ENCODE results near the gene CUX1. TPM values are rescaled to one million over a fixed set of nuclear protein-coding genes. Genes with fewer than 3 reads are reported as not detected.

The CUX1 gene
- total RNA-seq, 1 donor = 99.1 TPM

- DNase-seq (ENCODE audit: low read depth in 2 of 3, low spot score in 2 of 3) = no peak
Measured at GRCh38 chr7:102191556-102192379, 374.3 kb downstream of the CUX1 start.

DNA sequence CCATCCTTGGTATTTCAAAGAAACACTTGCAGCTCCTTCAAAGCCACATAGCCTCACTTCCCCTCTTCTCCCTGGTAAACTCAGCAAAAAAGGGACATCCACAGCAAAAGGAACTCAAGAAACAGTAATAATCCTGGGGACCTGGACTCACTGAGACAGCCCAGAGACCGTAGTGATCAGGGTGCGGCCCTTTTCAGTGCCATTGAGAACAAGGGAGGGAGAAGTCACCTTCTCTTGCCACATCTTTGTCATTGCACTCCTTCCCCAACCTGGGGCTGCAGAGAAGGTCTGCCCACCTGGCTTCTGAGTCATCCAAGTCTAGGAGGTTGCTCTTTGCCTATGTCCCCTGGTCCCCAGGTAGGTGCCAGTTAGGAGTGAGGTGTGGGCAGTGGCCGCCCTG lies 375.4 kb downstream of the CUX1 start:
- no peak for DNase-seq (ENCODE audit: low read depth in 2 of 3, low spot score in 2 of 3)

DNA sequence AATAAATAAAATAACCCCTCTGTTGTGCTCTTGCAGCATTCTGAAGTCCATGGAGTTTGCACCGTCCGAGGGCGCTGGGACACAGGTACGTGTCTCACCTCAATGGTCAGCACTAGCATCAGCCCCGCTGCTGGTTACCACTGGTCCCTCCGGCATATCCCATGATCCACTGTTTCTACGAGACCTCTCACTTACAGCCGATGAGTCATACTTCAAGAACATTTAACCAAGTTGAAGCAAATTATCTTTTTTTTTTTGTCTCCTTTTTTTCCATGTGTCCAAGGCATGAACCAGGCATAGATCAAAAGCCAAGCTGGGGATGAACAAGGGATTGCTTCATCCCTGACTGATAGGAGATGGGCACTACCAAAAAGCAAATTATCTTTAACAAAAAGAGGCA lies 376.4 kb downstream of the CUX1 start:
- no peak for DNase-seq (ENCODE audit: low read depth in 2 of 3, low spot score in 2 of 3)

GRCh38 chr7:102195361-102195760 lies 377.9 kb downstream of the CUX1 start:
- DNase-seq (ENCODE audit: low read depth in 2 of 3, low spot score in 2 of 3) = no peak

DNA sequence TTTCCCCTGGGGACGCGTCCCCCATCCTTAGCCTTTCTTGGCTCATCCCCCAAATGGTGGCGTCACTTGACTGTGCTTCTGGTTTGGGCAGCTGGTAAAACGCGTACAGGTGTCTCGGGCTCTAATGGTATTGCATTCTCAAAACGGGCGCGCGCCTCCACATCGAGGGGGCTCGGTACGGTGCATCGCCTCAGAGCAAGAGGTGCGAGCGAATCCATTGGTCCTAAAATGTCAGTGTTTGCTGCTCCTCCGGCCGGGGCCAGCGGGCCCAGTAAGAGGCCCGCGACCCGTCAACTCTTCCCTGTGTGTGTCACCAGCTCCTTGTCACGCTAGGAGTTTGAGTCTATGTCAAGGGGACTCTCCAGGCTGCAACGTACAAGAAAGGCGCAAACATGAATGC lies 378.6 kb downstream of the CUX1 start:
- no peak for DNase-seq (ENCODE audit: low read depth in 2 of 3, low spot score in 2 of 3)

GRCh38 chr7:102197161-102197560 lies 379.7 kb downstream of the CUX1 start:
- no peak for DNase-seq (ENCODE audit: low read depth in 2 of 3, low spot score in 2 of 3)

DNA sequence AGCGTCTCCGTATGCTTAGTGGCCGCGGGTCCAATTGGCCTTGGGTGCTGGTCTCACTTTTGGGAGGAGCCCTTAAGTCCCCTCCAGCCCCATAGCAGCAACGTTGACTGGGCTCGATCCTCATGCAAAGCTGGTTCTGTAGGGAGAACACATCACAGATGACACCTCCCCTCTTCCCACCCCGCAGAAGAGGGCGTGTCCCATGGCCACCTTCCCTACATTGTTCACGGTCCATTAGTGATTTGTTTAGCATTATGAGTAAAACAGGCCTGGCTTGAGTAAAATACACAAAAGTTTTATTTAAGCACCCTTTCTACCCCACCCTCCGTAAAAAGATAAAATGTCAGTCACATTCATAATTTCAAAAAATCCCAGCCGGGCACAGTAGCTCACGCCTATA lies 380.2 kb downstream of the CUX1 start:
- DNase-seq (ENCODE audit: low read depth in 2 of 3, low spot score in 2 of 3) = no peak

DNA sequence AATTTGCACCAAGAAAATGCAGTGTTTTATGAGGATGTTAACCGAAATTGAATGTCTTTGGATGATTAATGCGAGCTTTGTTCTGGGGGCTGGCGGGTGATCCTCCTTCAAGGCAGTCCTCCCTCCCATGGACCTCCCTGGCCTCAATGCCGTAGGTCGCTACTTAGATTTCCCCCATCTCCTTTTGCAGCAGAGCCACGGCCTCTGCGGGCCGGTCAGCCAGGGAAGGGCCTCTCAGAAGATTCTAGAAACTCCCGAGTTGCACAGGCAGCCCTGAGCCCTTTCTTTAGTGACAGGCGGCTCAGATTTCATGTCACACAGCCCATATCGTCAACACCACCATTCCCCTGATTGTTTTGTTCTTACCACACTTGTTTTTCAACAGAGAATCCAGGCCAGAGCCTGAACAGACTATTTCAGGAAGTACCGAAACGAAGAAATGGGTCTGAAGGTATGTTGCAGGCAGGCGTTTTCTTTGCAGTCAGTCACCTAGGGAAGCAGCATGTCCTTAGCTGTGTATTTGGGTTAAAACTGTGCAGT lies 381.1 kb downstream of the CUX1 start:
- DNase-seq (ENCODE audit: low read depth in 2 of 3, low spot score in 2 of 3) = no peak

GRCh38 chr7:102201576-102201975 lies 384.1 kb downstream of the CUX1 start:
- no peak for DNase-seq (ENCODE audit: low read depth in 2 of 3, low spot score in 2 of 3)

DNA sequence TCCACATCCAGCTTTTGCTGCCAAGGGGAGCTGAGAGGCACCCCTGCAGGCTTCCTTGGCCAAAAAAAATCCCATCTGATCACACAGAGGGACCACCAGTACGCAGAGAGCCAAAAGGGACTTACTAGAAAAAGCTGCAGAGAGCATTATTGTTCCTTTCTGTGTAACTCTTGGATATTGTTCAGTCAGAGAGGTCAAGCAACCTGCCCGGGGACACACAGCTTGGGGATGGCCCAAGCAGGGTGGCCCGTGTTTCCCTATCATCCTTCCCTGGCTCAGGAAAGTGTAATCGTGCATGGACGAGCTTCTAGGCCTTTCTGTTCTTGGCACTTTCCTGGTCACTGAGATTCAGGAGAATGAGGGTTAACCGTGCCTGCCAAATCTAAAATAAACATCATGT lies 385.1 kb downstream of the CUX1 start:
- no peak for DNase-seq (ENCODE audit: low read depth in 2 of 3, low spot score in 2 of 3)

DNA sequence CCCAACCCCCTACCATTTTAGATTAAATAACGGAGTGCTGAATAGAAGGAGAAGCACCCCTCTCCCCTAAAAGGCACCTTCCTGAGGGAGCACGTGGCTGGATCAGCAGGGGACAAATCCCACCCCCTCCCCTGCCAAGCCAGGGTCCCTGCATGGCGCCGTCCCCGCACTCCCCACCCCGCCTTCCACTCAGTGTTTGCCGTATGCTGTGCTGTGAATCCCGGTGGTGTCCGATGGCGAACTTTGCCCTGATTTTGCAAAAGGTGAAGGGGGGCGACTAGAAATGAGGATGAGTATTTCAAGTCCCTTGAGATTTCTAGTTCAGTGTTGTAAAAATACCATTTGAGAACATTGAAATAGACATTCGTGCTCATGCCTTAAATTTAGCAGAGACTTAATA lies 385.8 kb downstream of the CUX1 start:
- no peak for DNase-seq (ENCODE audit: low read depth in 2 of 3, low spot score in 2 of 3)

- DNase-seq (ENCODE audit: low read depth in 2 of 3, low spot score in 2 of 3) = no peak
Measured at GRCh38 chr7:102204212-102204611, 386.8 kb downstream of the CUX1 start.

GRCh38 chr7:102205915-102206314 lies 388.5 kb downstream of the CUX1 start:
- no peak for DNase-seq (ENCODE audit: low read depth in 2 of 3, low spot score in 2 of 3)

DNA sequence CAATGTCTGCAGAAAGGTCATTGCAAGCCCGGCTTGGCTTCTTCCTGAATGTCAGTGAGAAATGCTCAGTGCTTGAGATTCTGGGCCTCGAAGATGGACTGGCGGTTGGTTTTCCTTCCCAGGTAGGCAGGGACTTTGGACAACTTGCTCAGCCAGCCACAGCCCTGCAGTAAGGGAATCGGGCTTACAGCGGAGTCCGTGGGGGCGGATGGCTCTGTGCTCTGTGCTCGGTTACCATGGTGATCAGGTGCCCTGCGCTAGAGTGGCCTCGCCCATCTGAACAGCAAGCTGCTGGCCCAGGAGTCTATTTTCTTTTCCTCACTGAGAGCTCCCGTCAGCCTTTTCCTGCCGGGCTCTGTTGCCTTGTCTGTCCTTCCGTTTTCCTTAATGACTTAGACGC lies 391.4 kb downstream of the CUX1 start:
- DNase-seq (ENCODE audit: low read depth in 2 of 3, low spot score in 2 of 3) = no peak

- DNase-seq (ENCODE audit: low read depth in 2 of 3, low spot score in 2 of 3) = no peak
Measured at GRCh38 chr7:102210787-102211186, 393.4 kb downstream of the CUX1 start.

GRCh38 chr7:102211590-102212550 lies 394.4 kb downstream of the CUX1 start:
- no peak for DNase-seq (ENCODE audit: low read depth in 2 of 3, low spot score in 2 of 3)

DNA sequence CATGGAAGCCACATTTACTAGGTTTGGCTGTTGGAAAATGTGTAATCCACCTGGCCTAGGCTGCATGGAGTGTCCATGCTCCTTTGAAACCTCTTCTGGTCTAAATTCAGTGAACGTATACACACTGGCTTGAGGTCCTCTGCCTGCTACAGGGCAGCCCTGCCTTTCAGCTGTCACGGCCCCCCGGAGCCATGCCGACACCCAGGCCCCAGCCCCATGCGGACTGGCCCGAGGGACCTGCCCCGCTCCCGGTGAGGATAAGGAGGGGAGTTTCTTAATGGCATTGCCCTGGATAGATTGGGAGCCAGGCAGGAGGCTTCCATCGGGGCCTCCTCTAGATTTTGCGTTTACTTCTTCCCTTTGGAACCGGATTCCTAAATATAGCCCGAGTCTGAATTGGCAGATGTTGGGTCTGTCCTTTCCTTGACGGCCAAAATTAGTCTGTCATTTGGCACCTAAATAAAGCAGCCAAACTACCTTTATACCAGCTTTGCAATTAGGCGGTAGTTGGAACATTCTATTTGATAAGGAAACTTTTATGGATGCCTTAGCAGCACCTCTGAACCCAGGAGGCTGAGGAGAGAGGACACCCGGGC lies 397.1 kb downstream of the CUX1 start:
- no peak for DNase-seq (ENCODE audit: low read depth in 2 of 3, low spot score in 2 of 3)

- DNase-seq (ENCODE audit: low read depth in 2 of 3, low spot score in 2 of 3) = no peak
Measured at GRCh38 chr7:102215256-102215655, 397.8 kb downstream of the CUX1 start.

- no peak for DNase-seq (ENCODE audit: low read depth in 2 of 3, low spot score in 2 of 3)
Measured at GRCh38 chr7:102215711-102216110, 398.3 kb downstream of the CUX1 start.

- no peak for DNase-seq (ENCODE audit: low read depth in 2 of 3, low spot score in 2 of 3)
Measured at GRCh38 chr7:102216573-102217314, 399.3 kb downstream of the CUX1 start.
